ENCODE results near the gene GALNT9.

DNA sequence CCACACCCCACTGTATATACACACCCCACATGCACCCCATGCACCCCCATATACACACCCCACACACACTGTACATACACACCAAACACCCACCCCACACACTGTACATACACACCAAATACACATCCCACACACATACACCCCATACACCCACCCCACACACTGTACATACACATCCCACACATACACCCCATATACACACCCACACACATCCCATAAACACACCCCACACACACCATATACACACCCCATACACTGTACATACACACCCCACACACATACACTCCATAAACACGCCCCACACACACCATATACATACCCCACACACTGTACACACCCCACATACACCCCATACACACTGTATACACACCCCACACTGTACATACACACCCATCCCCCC, 102.8 kb downstream of the GALNT9 start:
- TF ChIP-seq ZFP3 (CRISPR knock-in tag; IDR thresholded peaks at IDR 0.05) (no peak), TCF4 (CRISPR knock-in tag; IDR thresholded peaks at IDR 0.05; ENCODE audit: borderline replicate concordance) (no peak), CREB5 (CRISPR knock-in tag; IDR thresholded peaks at IDR 0.05; ENCODE audit: low read depth) (no peak), RARB (CRISPR knock-in tag; IDR thresholded peaks at IDR 0.05) (no peak), ZNF70 (CRISPR knock-in tag; IDR thresholded peaks at IDR 0.05) (no peak), ESRRG (CRISPR knock-in tag; IDR thresholded peaks at IDR 0.05) (no peak), PPARA (CRISPR knock-in tag; IDR thresholded peaks at IDR 0.05; ENCODE audit: borderline replicate concordance) (no peak), ZC3H10 (CRISPR knock-in tag; IDR thresholded peaks at IDR 0.05) (no peak), ISL1 (CRISPR knock-in tag; IDR thresholded peaks at IDR 0.05) (no peak), GLIS3 (CRISPR knock-in tag; IDR thresholded peaks at IDR 0.05) (no peak), SNAI2 (CRISPR knock-in tag; IDR thresholded peaks at IDR 0.05) (no peak)
- TF ChIP-seq, protein P1, sequence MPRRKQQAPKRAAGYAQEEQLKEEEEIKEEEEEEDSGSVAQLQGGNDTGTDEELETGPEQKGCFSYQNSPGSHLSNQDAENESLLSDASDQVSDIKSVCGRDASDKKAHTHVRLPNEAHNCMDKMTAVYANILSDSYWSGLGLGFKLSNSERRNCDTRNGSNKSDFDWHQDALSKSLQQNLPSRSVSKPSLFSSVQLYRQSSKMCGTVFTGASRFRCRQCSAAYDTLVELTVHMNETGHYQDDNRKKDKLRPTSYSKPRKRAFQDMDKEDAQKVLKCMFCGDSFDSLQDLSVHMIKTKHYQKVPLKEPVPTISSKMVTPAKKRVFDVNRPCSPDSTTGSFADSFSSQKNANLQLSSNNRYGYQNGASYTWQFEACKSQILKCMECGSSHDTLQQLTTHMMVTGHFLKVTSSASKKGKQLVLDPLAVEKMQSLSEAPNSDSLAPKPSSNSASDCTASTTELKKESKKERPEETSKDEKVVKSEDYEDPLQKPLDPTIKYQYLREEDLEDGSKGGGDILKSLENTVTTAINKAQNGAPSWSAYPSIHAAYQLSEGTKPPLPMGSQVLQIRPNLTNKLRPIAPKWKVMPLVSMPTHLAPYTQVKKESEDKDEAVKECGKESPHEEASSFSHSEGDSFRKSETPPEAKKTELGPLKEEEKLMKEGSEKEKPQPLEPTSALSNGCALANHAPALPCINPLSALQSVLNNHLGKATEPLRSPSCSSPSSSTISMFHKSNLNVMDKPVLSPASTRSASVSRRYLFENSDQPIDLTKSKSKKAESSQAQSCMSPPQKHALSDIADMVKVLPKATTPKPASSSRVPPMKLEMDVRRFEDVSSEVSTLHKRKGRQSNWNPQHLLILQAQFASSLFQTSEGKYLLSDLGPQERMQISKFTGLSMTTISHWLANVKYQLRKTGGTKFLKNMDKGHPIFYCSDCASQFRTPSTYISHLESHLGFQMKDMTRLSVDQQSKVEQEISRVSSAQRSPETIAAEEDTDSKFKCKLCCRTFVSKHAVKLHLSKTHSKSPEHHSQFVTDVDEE (CRISPR knock-in tag; IDR thresholded peaks at IDR 0.05), result no peak
- TF ChIP-seq, protein P2, sequence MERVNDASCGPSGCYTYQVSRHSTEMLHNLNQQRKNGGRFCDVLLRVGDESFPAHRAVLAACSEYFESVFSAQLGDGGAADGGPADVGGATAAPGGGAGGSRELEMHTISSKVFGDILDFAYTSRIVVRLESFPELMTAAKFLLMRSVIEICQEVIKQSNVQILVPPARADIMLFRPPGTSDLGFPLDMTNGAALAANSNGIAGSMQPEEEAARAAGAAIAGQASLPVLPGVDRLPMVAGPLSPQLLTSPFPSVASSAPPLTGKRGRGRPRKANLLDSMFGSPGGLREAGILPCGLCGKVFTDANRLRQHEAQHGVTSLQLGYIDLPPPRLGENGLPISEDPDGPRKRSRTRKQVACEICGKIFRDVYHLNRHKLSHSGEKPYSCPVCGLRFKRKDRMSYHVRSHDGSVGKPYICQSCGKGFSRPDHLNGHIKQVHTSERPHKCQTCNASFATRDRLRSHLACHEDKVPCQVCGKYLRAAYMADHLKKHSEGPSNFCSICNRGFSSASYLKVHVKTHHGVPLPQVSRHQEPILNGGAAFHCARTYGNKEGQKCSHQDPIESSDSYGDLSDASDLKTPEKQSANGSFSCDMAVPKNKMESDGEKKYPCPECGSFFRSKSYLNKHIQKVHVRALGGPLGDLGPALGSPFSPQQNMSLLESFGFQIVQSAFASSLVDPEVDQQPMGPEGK (CRISPR knock-in tag; IDR thresholded peaks at IDR 0.05; ENCODE audit: borderline replicate concordance), result no peak
- TF ChIP-seq, protein P3, sequence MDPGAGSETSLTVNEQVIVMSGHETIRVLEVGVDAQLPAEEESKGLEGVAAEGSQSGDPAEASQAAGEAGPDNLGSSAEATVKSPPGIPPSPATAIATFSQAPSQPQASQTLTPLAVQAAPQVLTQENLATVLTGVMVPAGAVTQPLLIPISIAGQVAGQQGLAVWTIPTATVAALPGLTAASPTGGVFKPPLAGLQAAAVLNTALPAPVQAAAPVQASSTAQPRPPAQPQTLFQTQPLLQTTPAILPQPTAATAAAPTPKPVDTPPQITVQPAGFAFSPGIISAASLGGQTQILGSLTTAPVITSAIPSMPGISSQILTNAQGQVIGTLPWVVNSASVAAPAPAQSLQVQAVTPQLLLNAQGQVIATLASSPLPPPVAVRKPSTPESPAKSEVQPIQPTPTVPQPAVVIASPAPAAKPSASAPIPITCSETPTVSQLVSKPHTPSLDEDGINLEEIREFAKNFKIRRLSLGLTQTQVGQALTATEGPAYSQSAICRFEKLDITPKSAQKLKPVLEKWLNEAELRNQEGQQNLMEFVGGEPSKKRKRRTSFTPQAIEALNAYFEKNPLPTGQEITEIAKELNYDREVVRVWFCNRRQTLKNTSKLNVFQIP (CRISPR knock-in tag; IDR thresholded peaks at IDR 0.05; ENCODE audit: borderline replicate concordance, low read depth), result no peak
